Measurements from ENCODE around the gene PPP1R15A.
"Not testable (repeated sequence)": the region's sequence is repeated elsewhere in the genome, so short reads cannot be mapped to it uniquely, and the experiment has no call there.

PPP1R15A gene

DNA sequence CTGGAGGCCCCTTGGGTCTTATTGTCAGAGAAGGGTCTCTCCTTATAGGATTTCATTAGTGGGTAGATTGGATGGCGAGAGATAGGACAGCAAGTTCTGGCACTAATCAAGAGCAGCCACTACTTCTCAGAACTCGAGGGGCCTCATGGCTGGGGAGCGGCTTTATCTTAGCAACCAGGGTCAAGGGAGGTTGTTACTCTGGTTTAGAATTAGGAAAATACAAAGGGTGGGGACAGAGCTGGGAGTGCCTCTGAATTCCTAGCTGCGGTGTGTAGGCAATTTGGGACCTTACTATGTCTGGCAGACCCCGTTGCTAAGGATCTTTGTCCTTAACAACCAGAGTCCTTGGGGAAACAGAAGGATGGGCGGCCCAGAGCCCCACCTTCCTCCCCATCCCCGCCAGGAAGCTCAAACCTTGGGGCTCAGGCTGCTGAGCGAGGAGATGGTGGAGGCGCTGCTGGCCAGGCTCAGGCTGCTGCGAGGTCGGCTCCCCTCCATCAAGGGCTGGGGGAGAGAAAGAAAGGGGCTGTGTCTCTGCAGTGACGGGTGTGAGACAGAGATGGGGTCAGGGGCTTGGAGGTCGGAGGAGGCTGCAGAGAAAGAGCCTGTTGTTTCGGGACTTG is 5.0 kb upstream of the PPP1R15A start:
- no peaks in the 10 kb centered on the region for H3K36me3 ChIP-seq (ENCODE audit: control insufficient read depth in 4 of 4, insufficient read depth in 4 of 4, low read length in 3 of 4)
- CTCF ChIA-PET: interaction anchor here (1.1 to 1.4 kb wide), 3 partner anchors 9 to 84 kb away, joined by 3 to 4 read pairs (median 3); no protein-coding TSS in a partner anchor
- peaks cover 0 to 15% (median 2%) of the 10 kb centered on the region in 4 experiments for H3K4me1 ChIP-seq (ENCODE audit: control extremely low read depth in 1 of 4, control insufficient read depth in 4 of 4, insufficient read depth in 4 of 4, low read length in 3 of 4)
- POLR2A ChIA-PET: no interaction called here
- no peak overlapping the region for H3K27ac ChIP-seq (ENCODE audit: insufficient read depth in 1 of 2, low read depth in 1 of 2, low read length in 2 of 2, poor library complexity in 1 of 2, severe bottlenecking in 2 of 2)
- WGBS (ENCODE audit: insufficient coverage): 90% methylated on average over 8 of the region's 14 CpGs
- no peak overlapping the region for H3K4me3 ChIP-seq (ENCODE audit: control insufficient read depth in 1 of 7, extremely low read depth in 1 of 7, insufficient read depth in 4 of 7, low read depth in 2 of 7, low read length in 6 of 7)
- no peaks in the 10 kb centered on the region for H3K9me3 ChIP-seq (ENCODE audit: control extremely low read depth in 1 of 5, control insufficient read depth in 4 of 5, insufficient read depth in 2 of 5, low read depth in 1 of 5, low read length in 4 of 5)
- DNase-seq: no peak
- no peaks in the 10 kb centered on the region for H3K27me3 ChIP-seq (replicated peaks in 2 of 5; ENCODE audit: control insufficient read depth in 4 of 5, insufficient read depth in 5 of 5, low read length in 4 of 5)

DNA sequence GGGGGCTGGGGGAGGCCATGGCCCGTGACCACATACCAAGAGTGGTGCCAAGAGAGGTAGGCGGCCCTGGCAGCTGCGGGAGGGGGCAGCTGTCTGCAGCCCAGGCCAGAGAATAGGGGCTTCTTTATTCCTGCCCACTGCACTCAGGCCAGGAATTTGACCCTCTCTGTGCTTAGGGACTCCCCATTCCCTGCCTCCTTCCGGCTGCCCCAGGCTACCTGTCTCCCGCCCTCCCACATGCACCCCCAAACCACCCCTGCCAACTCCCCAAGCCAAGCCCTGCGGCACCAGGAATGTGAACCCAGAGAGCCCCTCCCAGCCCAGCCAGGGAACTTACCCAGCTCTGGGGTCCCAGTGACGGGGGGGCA is 4.5 kb upstream of the PPP1R15A start:
- peaks cover 0 to 15% (median 2%) of the 10 kb centered on the region in 4 experiments for H3K4me1 ChIP-seq (ENCODE audit: control extremely low read depth in 1 of 4, control insufficient read depth in 4 of 4, insufficient read depth in 4 of 4, low read length in 3 of 4)
- H3K9me3 ChIP-seq (ENCODE audit: control extremely low read depth in 1 of 5, control insufficient read depth in 4 of 5, insufficient read depth in 2 of 5, low read depth in 1 of 5, low read length in 4 of 5): no peaks in the 10 kb centered on the region
- no peaks in the 10 kb centered on the region for H3K27me3 ChIP-seq (replicated peaks in 2 of 5; ENCODE audit: control insufficient read depth in 4 of 5, insufficient read depth in 5 of 5, low read length in 4 of 5)
- CTCF ChIA-PET: interaction anchor here (1.1 to 1.2 kb wide), 2 partner anchors 9 to 26 kb away, joined by 3 to 4 read pairs; no protein-coding TSS in a partner anchor
- DNase-seq: no peak
- H3K36me3 ChIP-seq (ENCODE audit: control insufficient read depth in 4 of 4, insufficient read depth in 4 of 4, low read length in 3 of 4): no peaks in the 10 kb centered on the region
- 100% methylated on average over 6 of the region's 7 CpGs for WGBS (ENCODE audit: insufficient coverage)
- H3K4me3 ChIP-seq (ENCODE audit: control insufficient read depth in 1 of 7, extremely low read depth in 1 of 7, insufficient read depth in 4 of 7, low read depth in 2 of 7, low read length in 6 of 7): no peak overlapping the region
- H3K27ac ChIP-seq (ENCODE audit: insufficient read depth in 1 of 2, low read depth in 1 of 2, low read length in 2 of 2, poor library complexity in 1 of 2, severe bottlenecking in 2 of 2): peak overlapping the region in 1 of 2 experiments; percentile 68
- POLR2A ChIA-PET: no interaction called here

DNA sequence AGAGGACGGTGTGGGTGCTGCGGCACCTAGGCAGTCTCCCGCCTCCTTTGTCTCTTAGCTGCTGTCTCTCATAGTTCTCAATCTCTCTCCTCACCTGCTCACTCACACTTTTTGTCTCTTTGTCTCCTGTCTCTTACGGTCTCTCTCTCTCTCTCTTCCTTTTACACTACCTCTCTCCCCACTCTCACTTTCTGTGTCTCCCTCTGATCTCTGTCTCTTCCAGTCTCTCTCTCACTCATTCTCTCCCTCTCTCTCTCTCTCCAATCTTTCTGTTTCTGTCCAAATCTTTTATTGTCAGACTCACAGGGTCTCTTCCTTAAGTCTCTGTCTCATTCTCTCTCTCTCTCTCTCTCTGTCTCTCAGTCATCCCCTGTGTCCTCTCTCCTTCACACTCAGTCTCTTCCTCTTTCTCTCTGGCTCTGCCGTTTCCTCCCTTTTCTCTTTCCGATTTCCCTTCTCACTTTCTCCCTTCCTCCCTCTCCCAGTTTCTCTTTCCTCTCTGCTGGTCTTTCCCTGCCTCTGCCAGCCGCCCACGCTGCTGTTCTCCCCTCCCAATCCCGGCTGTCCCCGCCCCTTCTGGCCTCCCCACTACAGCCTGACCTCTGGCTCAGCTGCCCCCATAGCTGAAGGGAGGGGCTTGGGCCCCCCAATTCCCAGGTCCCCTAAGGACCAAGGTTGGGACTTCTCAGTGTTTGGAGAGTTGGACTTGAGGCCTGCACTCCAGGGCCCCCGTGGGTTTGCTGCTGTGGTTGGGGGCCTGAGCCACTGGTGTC is 3.9 kb upstream of the PPP1R15A start, which contains the start of gene PLEKHA4:
Gene PLEKHA4 (minus strand): TSS at position 504 of the 773 bp plus-strand sequence. CDS start 997 bp downstream, outside the sequence.
- H3K4me1 ChIP-seq (ENCODE audit: control extremely low read depth in 1 of 4, control insufficient read depth in 4 of 4, insufficient read depth in 4 of 4, low read length in 3 of 4): peaks cover 1 to 21% (median 4%) of the 10 kb centered on the region in 4 experiments
- WGBS (ENCODE audit: insufficient coverage): 77% methylated on average over 11 of the region's 11 CpGs
- POLR2A ChIA-PET: no interaction called here
- H3K9me3 ChIP-seq (ENCODE audit: control extremely low read depth in 1 of 5, control insufficient read depth in 4 of 5, insufficient read depth in 2 of 5, low read depth in 1 of 5, low read length in 4 of 5): no peaks in the 10 kb centered on the region
- no peak for DNase-seq
- H3K27ac ChIP-seq (ENCODE audit: insufficient read depth in 1 of 2, low read depth in 1 of 2, low read length in 2 of 2, poor library complexity in 1 of 2, severe bottlenecking in 2 of 2): peak within 1 kb of the TSS in 1 of 2 experiments; percentile 68
- no peaks in the 10 kb centered on the region for H3K27me3 ChIP-seq (replicated peaks in 2 of 5; ENCODE audit: control insufficient read depth in 4 of 5, insufficient read depth in 5 of 5, low read length in 4 of 5)
- CTCF ChIA-PET: interaction anchor here (1.0 to 1.1 kb wide), 2 partner anchors 10 to 26 kb away, joined by 3 read pairs; no protein-coding TSS in a partner anchor
- H3K4me3 ChIP-seq (ENCODE audit: control insufficient read depth in 1 of 7, extremely low read depth in 1 of 7, insufficient read depth in 4 of 7, low read depth in 2 of 7, low read length in 6 of 7): no peak within 1 kb of the TSS
- peaks cover 0 to 4% (median 2%) of the 10 kb centered on the region in 4 experiments for H3K36me3 ChIP-seq (ENCODE audit: control insufficient read depth in 4 of 4, insufficient read depth in 4 of 4, low read length in 3 of 4)

DNA sequence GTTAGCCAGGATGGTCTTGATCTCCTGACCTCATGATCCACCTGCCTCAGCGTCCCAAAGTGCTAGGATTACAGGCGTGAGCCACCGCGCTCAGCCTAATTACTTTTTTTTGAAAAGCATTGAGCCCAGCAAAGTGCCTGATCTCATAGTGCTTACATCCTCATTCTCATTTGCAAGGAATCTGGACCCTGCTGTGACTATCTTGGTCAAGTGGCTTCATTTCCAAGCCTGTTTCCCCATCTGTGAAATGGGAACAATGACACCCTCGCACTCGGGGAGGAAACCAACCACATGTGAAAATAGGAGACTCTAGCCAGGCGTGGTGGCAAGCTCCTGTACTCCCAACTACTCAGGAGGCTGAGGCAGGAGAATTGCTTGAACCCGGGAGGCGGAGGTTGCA is 2.2 kb upstream of the PPP1R15A start:
- ChIA-PET CTCF (interaction anchor here (1.6 kb wide), 1 partner anchor 100 kb away, joined by 4 read pairs; no protein-coding TSS in a partner anchor), POLR2A (no interaction called here)

DNA sequence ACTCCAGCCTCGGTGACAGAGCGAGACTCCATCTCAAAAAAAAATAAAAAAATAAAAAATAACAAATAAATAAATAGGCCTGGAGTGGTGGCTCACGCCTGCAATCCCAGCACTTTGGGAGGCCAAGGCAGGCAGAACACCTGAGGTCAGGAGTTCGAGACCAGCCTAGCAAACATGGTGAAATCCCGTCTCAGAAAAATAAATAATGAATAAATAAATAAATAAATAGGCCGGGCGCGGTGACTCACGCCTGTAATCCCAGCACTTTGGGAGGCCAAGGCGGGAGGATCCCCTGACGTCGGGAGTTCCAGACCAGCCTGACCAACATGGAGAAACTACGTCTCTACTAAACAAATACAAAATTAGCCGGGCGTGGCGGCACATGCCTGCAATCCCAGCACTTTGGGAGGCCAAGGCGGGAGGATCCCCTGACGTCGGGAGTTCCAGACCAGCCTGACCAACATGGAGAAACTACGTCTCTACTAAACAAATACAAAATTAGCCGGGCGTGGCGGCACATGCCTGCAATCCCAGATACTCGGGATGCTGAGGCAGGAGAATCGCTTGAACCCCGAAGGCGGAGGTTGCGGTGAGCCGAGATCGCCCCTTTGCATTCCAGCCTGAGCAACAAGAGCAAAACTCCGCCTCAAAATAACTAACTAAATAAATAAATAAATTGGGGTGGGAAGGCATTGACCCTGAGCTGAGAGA is 595 bp upstream of the PPP1R15A start:
- not testable (repeated sequence) for H3K9me3 ChIP-seq (ENCODE audit: control extremely low read depth in 1 of 5, control insufficient read depth in 4 of 5, insufficient read depth in 2 of 5, low read depth in 1 of 5, low read length in 4 of 5); H3K27ac ChIP-seq (ENCODE audit: insufficient read depth in 1 of 2, low read depth in 1 of 2, low read length in 2 of 2, poor library complexity in 1 of 2, severe bottlenecking in 2 of 2); H3K27me3 ChIP-seq (replicated peaks in 2 of 5; ENCODE audit: control insufficient read depth in 4 of 5, insufficient read depth in 5 of 5, low read length in 4 of 5); DNase-seq
- 100% methylated on average over 2 of the region's 31 CpGs for WGBS (ENCODE audit: insufficient coverage)
- CTCF ChIA-PET: interaction anchor here (1.1 to 1.6 kb wide), 3 partner anchors 23 to 99 kb away, joined by 3 to 4 read pairs (median 3); no protein-coding TSS in a partner anchor
- H3K4me3 ChIP-seq (ENCODE audit: control insufficient read depth in 1 of 7, extremely low read depth in 1 of 7, insufficient read depth in 4 of 7, low read depth in 2 of 7, low read length in 6 of 7): peak overlapping the region in 4 of 7 experiments; percentile 5 to 100 (median 100)
- peaks cover 9 to 52% (median 36%) of the 10 kb centered on the region in 4 experiments for H3K4me1 ChIP-seq (ENCODE audit: control extremely low read depth in 1 of 4, control insufficient read depth in 4 of 4, insufficient read depth in 4 of 4, low read length in 3 of 4)
- H3K36me3 ChIP-seq (ENCODE audit: control insufficient read depth in 4 of 4, insufficient read depth in 4 of 4, low read length in 3 of 4): peaks cover 10 to 33% (median 23%) of the 10 kb centered on the region in 4 experiments
- POLR2A ChIA-PET: interaction anchor here (0.7 to 1.7 kb wide), 8 partner anchors 13 to 94 kb away, joined by 3 to 26 read pairs (median 4); partner anchors contain the start of genes BAX and NUCB1

More for the DNA sequence above, 2.2 kb upstream of the PPP1R15A start:
- H3K4me3 ChIP-seq (ENCODE audit: control insufficient read depth in 1 of 7, extremely low read depth in 1 of 7, insufficient read depth in 4 of 7, low read depth in 2 of 7, low read length in 6 of 7): no peak overlapping the region
- peaks cover 6 to 38% (median 21%) of the 10 kb centered on the region in 4 experiments for H3K4me1 ChIP-seq (ENCODE audit: control extremely low read depth in 1 of 4, control insufficient read depth in 4 of 4, insufficient read depth in 4 of 4, low read length in 3 of 4)
- no peaks in the 10 kb centered on the region for H3K27me3 ChIP-seq (replicated peaks in 2 of 5; ENCODE audit: control insufficient read depth in 4 of 5, insufficient read depth in 5 of 5, low read length in 4 of 5)
- peaks cover 6 to 19% (median 15%) of the 10 kb centered on the region in 4 experiments for H3K36me3 ChIP-seq (ENCODE audit: control insufficient read depth in 4 of 4, insufficient read depth in 4 of 4, low read length in 3 of 4)
- no peak overlapping the region for H3K27ac ChIP-seq (ENCODE audit: insufficient read depth in 1 of 2, low read depth in 1 of 2, low read length in 2 of 2, poor library complexity in 1 of 2, severe bottlenecking in 2 of 2)
- no peak for DNase-seq
- H3K9me3 ChIP-seq (ENCODE audit: control extremely low read depth in 1 of 5, control insufficient read depth in 4 of 5, insufficient read depth in 2 of 5, low read depth in 1 of 5, low read length in 4 of 5): no peaks in the 10 kb centered on the region
- 100% methylated on average over 4 of the region's 9 CpGs for WGBS (ENCODE audit: insufficient coverage)

DNA sequence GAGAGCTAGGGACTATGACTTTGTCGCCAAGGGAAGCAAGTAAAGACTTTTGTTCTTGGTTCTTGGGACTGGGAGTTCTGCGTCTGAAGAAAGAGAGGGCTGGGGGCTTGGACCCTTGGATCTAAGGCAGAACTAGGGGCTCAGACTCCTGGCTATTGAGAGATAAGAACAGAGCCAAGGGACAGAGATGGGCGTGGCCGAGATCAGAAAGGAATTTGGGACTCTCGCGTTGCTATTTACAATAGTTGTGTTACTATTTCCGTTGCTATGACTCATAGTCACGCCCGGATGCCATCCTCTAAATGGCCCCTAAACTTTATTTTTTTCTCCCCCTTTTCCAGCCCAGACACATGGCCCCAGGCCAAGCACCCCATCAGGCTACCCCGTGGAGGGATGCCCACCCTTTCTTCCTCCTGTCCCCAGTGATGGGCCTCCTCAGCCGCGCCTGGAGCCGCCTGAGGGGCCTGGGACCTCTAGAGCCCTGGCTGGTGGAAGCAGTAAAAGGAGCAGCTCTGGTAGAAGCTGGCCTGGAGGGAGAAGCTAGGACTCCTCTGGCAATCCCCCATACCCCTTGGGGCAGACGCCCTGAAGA is 759 bp downstream of the PPP1R15A start:
- Histone ChIP-seq H3K4me3 (ENCODE audit: control insufficient read depth in 1 of 7, extremely low read depth in 1 of 7, insufficient read depth in 4 of 7, low read depth in 2 of 7, low read length in 6 of 7) (peak overlapping the region; percentile 80 to 100 (median 99)), H3K36me3 (ENCODE audit: control insufficient read depth in 4 of 4, insufficient read depth in 4 of 4, low read length in 3 of 4) (peaks cover 10 to 39% (median 24%) of the 10 kb centered on the region in 4 experiments), H3K27me3 (replicated peaks in 2 of 5; ENCODE audit: control insufficient read depth in 4 of 5, insufficient read depth in 5 of 5, low read length in 4 of 5) (no peaks in the 10 kb centered on the region), H3K4me1 (ENCODE audit: control extremely low read depth in 1 of 4, control insufficient read depth in 4 of 4, insufficient read depth in 4 of 4, low read length in 3 of 4) (peaks cover 9 to 52% (median 37%) of the 10 kb centered on the region in 4 experiments), H3K27ac (ENCODE audit: insufficient read depth in 1 of 2, low read depth in 1 of 2, low read length in 2 of 2, poor library complexity in 1 of 2, severe bottlenecking in 2 of 2) (peak overlapping the region; percentile 100), H3K9me3 (ENCODE audit: control extremely low read depth in 1 of 5, control insufficient read depth in 4 of 5, insufficient read depth in 2 of 5, low read depth in 1 of 5, low read length in 4 of 5) (no peaks in the 10 kb centered on the region)
- CTCF ChIA-PET: interaction anchor here (0.8 to 2.2 kb wide), 3 partner anchors 22 to 140 kb away, joined by 3 to 5 read pairs (median 3); no protein-coding TSS in a partner anchor
- POLR2A ChIA-PET: interaction anchor here (1.1 to 1.7 kb wide), 5 partner anchors 27 to 95 kb away, joined by 3 to 26 read pairs (median 4); partner anchors contain the start of genes BAX, FTL and NUCB1
- 0% methylated on average over 10 of the region's 14 CpGs for WGBS (ENCODE audit: insufficient coverage)
- DNase-seq: peak; percentile 92 to 93 (median 92)

All from common myeloid progenitor, CD34-positive (primary cell).